WERI-Rb-1 (cell line): Measurements from ENCODE around the gene DSG1.

Experiments
- DNase-seq: peaks from one replicate; pipeline ENCODE4 v3.0.0-alpha.2; 2020
- H3K27ac ChIP-seq: fragments of 250-450 bp; sonication (Bioruptor Pico); 2 replicates; pipeline ENCODE4 v1.5.1; 2020; ENCODE audit warnings: mild to moderate bottlenecking, moderate library complexity
- H3K27me3 ChIP-seq: fragments of 250-450 bp; sonication (Bioruptor Pico); 2 replicates; pipeline ENCODE4 v1.5.1; 2021; ENCODE audit warnings: mild to moderate bottlenecking, low read depth, moderate library complexity; ENCODE audit not compliant: insufficient read depth, severe bottlenecking
- H3K36me3 ChIP-seq: fragments of 250-450 bp; sonication (Bioruptor Pico); 2 replicates; pipeline ENCODE4 v1.5.1; 2020; ENCODE audit warnings: mild to moderate bottlenecking, moderate library complexity
- H3K4me3 ChIP-seq: 2 replicates; pipeline ENCODE4 v1.5.1; 2011; ENCODE audit warnings: low read depth, mild to moderate bottlenecking, control low read depth, low read length
- H3K9me3 ChIP-seq: fragments of 250-450 bp; sonication (Bioruptor Pico); 2 replicates; pipeline ENCODE4 v1.5.1; 2021; ENCODE audit warnings: mild to moderate bottlenecking, moderate library complexity; ENCODE audit not compliant: severe bottlenecking
- TF ChIP-seq, protein P1 (sequence below): IDR thresholded peaks from 2 replicates; pipeline ENCODE4 v1.5.1; 2011; ENCODE audit warnings: low read depth, mild to moderate bottlenecking, control low read depth, inconsistent platforms, low read length

The DSG1 gene

GRCh38 chr18:31376477-31376876 is 58.5 kb downstream of the DSG1 start, which contains the start of gene DSG4:
Gene DSG4, plus strand, starts transcription at chr18:31376777. Its CDS starts 135 bp downstream, at chr18:31376912.
- DNase-seq = no peak
- Histone ChIP-seq H3K9me3 (no peaks in the 10 kb centered on the region), H3K27me3 (no peaks in the 10 kb centered on the region), H3K27ac (no peak within 1 kb of the TSS), H3K4me3 (no peak within 1 kb of the TSS), H3K36me3 (no peaks in the 10 kb centered on the region)
- TF ChIP-seq, protein P1, sequence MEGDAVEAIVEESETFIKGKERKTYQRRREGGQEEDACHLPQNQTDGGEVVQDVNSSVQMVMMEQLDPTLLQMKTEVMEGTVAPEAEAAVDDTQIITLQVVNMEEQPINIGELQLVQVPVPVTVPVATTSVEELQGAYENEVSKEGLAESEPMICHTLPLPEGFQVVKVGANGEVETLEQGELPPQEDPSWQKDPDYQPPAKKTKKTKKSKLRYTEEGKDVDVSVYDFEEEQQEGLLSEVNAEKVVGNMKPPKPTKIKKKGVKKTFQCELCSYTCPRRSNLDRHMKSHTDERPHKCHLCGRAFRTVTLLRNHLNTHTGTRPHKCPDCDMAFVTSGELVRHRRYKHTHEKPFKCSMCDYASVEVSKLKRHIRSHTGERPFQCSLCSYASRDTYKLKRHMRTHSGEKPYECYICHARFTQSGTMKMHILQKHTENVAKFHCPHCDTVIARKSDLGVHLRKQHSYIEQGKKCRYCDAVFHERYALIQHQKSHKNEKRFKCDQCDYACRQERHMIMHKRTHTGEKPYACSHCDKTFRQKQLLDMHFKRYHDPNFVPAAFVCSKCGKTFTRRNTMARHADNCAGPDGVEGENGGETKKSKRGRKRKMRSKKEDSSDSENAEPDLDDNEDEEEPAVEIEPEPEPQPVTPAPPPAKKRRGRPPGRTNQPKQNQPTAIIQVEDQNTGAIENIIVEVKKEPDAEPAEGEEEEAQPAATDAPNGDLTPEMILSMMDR = no peak

- no peak overlapping the region for H3K27ac ChIP-seq
- no peak for DNase-seq
- H3K9me3 ChIP-seq = no peaks in the 10 kb centered on the region
- no peaks in the 10 kb centered on the region for H3K27me3 ChIP-seq
- no peaks in the 10 kb centered on the region for H3K36me3 ChIP-seq
- TF ChIP-seq, protein P1 = no peak
- H3K4me3 ChIP-seq = no peak overlapping the region
Observed at GRCh38 chr18:31380912-31381311, 63.0 kb downstream of the DSG1 start.

DNA sequence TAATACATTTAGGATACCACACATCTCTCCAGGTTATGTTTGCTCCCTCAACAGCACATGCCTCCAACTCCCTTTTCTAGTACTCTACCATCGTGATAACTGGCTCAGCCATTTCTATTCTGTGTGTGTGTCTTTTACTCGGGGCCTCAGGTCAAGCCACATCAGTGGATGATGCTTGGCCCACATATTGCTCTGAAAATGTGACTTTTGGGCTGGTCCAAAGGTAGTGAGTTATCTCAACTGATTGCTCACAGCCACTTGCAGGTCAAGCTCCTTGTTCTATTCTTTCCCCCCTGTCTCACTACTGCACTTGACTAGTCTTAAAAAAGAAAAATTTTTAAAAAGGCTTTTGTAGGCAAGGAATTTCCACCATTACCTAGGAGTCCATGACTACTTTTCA is 64.1 kb downstream of the DSG1 start:
- no peaks in the 10 kb centered on the region for H3K9me3 ChIP-seq
- H3K4me3 ChIP-seq = no peak overlapping the region
- no peak overlapping the region for H3K27ac ChIP-seq
- no peaks in the 10 kb centered on the region for H3K36me3 ChIP-seq
- no peak for DNase-seq
- TF ChIP-seq, protein P1 = no peak
- no peaks in the 10 kb centered on the region for H3K27me3 ChIP-seq

DNA sequence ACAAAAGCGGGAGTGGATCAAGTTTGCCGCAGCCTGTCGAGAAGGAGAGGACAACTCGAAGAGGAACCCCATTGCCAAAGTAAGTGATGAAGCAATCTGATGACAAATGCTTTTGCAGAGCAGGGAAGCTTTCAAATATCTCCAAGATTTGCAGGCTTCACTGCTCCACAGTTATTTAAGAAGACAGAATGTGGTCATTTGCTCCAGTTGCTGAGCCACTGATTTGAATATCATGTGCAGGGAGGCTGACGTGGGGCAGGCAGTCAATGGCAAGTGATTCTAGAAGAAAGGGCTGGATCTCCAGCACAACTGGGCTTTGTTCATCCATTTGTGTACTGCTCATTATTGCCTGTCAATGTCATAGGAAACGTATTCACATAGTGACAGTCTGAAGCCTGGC is 68.8 kb downstream of the DSG1 start:
- no peak overlapping the region for H3K27ac ChIP-seq
- no peak overlapping the region for H3K4me3 ChIP-seq
- no peak for DNase-seq
- no peaks in the 10 kb centered on the region for H3K9me3 ChIP-seq
- H3K27me3 ChIP-seq = no peaks in the 10 kb centered on the region
- TF ChIP-seq, protein P1 = no peak
- H3K36me3 ChIP-seq = no peaks in the 10 kb centered on the region

DNA sequence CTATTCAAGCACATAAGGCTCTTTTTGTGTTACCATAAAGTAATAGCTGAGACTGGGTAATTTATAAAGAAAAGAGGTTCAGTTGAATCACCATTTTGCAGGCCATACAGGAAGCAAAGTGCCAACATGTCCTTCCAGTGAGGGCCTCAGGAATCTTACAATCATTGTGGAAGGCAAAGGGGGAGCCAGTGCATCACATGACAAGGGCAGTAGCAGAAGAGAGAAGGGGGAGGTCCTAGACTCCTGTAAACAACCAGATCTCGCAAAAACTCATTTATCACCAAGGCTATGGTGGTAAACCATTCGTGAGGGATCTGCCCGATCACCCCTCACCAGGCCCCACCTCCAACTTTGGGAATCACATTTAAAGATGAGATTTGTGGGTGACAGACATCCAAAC is 75.3 kb downstream of the DSG1 start:
- TF ChIP-seq, protein P1 = no peak
- H3K27ac ChIP-seq = no peak overlapping the region

More for the DNA sequence above, 75.3 kb downstream of the DSG1 start:
- no peaks in the 10 kb centered on the region for H3K9me3 ChIP-seq
- DNase-seq = no peak
- no peaks in the 10 kb centered on the region for H3K36me3 ChIP-seq
- no peaks in the 10 kb centered on the region for H3K27me3 ChIP-seq
- H3K4me3 ChIP-seq = no peak overlapping the region
